Thyroid gland (tissue), 4 donors: ENCODE measurements around the gene PBX2. TPM values are rescaled to one million over a fixed set of nuclear protein-coding genes. Genes with fewer than 3 reads are reported as not detected.

Experiments used
- DNase-seq, 2 donors: peaks; one replicate each; pipeline ENCODE4 v3.0.0-alpha.2; 2019
- H3K27ac ChIP-seq, 3 donors: fragments of 200-600 bp; sonication (generic); 1 replicate in 2 of 3; 2 replicates in 1 of 3; pipeline ENCODE4 v1.5.1; 2016 to 2019; ENCODE audit warnings: mild to moderate bottlenecking in 1 of 3, moderate library complexity in 1 of 3
- H3K27me3 ChIP-seq: fragments of 200-600 bp; sonication (generic); one replicate; pipeline ENCODE4 v1.5.1; 2019
- H3K36me3 ChIP-seq, 2 donors: fragments of 200-600 bp; sonication (generic); one replicate each; pipeline ENCODE4 v1.5.1; 2016 to 2019
- H3K4me1 ChIP-seq, 2 donors: fragments of 200-600 bp; sonication (generic); one replicate each; pipeline ENCODE4 v1.5.1; 2017 to 2019
- H3K4me3 ChIP-seq, 3 donors: fragments of 200-600 bp; sonication (generic); replicated peaks in 1 of 3; 1 replicate in 2 of 3; 2 replicates in 1 of 3; pipeline ENCODE4 v1.5.1; 2016; ENCODE audit warnings: mild to moderate bottlenecking in 1 of 3
- H3K9me3 ChIP-seq: fragments of 200-600 bp; sonication (generic); one replicate; pipeline ENCODE4 v1.5.1; 2017
- POLR2A ChIP-seq, 2 donors: fragments of 450-650 bp; IDR thresholded peaks; one replicate each; pipeline ENCODE4 v1.6.1; 2017; ENCODE audit warnings: antibody characterized with exemption in 2 of 2, mild to moderate bottlenecking in 2 of 2, moderate library complexity in 1 of 2
- WGBS, 2 donors: methylation state at CpG; one replicate each; pipeline ENCODE4 v1.1.5; 2017; 5-methylcytosine and 5-hydroxymethylcytosine counted together
- intact Hi-C: fragments of 100-400 bp; cut with DNase I; formaldehyde crosslinking; loops from one replicate; pipeline ENCODE4 v1.15.1; 2023
- total RNA-seq, 4 donors: library from RNA; depleted of rRNA; stranded (reverse); fragments of >200 nt; gene quantifications; one replicate each; pipeline ENCODE4 v1.2.3, GENCODE V29; 2016
- TF ChIP-seq, protein P1 (sequence below), 6 experiments: fragments of 200-600 bp in 3 of 6; fragments of 450-650 bp in 3 of 6; sonication (generic) in 3 of 6; IDR thresholded peaks; one replicate each; pipeline ENCODE4 v1.5.1; 2016 to 2019; ENCODE audit warnings: antibody characterized with exemption in 6 of 6, mild to moderate bottlenecking in 2 of 6, inconsistent platforms in 1 of 6, moderate library complexity in 1 of 6

Gene PBX2
- total RNA-seq, 4 donors from 2014 or later: 66.0 to 93.4 (median 74.2) TPM

DNA sequence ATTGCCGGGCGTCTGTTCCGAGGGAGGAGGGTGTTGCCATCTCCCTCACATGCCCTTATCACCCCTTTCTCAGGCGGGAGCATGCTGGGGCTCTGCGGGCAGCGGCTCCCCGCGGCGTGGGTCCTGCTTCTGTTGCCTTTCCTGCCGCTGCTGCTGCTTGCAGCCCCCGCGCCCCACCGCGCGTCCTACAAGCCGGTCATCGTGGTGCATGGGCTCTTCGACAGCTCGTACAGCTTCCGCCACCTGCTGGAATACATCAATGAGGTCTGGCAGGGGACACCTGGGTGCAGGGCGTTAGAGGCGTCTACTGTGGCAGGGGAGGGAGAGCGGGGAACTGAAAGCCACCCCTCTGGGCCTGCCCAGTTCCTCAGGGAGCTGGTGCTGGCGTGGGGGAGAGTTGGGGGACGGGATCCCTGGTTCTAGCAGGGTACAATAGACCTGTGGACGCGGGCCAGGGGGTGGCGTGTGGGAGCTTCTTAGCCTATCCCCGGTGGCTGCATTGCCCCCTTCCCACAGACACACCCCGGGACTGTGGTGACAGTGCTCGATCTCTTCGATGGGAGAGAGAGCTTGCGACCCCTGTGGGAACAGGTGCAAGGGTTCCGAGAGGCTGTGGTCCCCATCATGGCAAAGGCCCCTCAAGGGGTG is 35.4 kb downstream of the PBX2 start:
- DNase-seq: peak; percentile 87
- TF ChIP-seq, protein P1, sequence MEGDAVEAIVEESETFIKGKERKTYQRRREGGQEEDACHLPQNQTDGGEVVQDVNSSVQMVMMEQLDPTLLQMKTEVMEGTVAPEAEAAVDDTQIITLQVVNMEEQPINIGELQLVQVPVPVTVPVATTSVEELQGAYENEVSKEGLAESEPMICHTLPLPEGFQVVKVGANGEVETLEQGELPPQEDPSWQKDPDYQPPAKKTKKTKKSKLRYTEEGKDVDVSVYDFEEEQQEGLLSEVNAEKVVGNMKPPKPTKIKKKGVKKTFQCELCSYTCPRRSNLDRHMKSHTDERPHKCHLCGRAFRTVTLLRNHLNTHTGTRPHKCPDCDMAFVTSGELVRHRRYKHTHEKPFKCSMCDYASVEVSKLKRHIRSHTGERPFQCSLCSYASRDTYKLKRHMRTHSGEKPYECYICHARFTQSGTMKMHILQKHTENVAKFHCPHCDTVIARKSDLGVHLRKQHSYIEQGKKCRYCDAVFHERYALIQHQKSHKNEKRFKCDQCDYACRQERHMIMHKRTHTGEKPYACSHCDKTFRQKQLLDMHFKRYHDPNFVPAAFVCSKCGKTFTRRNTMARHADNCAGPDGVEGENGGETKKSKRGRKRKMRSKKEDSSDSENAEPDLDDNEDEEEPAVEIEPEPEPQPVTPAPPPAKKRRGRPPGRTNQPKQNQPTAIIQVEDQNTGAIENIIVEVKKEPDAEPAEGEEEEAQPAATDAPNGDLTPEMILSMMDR (IDR thresholded peaks at IDR 0.05): peak; percentile 29 to 84 (median 74)
- TF ChIP-seq POLR2A (IDR thresholded peaks at IDR 0.05): no peak
- Histone ChIP-seq H3K36me3 (peaks cover 0 to 7% of the 10 kb centered on the region in 2 donors), H3K9me3 (no peaks in the 10 kb centered on the region), H3K27ac (peak overlapping the region; percentile 68 to 95 (median 95)), H3K27me3 (no peaks in the 10 kb centered on the region), H3K4me3 (peak overlapping the region; percentile 51 to 92 (median 57)), H3K4me1 (peaks cover 25 to 26% of the 10 kb centered on the region in 2 donors)
- intact Hi-C loops: loop anchor here (5.0 to 10.0 kb wide), 2 partner anchors 37 to 110 kb away; no protein-coding TSS in a partner anchor
- 5 to 9% methylated on average over 12 to 13 of the region's 34 CpGs for WGBS, 2 donors

DNA sequence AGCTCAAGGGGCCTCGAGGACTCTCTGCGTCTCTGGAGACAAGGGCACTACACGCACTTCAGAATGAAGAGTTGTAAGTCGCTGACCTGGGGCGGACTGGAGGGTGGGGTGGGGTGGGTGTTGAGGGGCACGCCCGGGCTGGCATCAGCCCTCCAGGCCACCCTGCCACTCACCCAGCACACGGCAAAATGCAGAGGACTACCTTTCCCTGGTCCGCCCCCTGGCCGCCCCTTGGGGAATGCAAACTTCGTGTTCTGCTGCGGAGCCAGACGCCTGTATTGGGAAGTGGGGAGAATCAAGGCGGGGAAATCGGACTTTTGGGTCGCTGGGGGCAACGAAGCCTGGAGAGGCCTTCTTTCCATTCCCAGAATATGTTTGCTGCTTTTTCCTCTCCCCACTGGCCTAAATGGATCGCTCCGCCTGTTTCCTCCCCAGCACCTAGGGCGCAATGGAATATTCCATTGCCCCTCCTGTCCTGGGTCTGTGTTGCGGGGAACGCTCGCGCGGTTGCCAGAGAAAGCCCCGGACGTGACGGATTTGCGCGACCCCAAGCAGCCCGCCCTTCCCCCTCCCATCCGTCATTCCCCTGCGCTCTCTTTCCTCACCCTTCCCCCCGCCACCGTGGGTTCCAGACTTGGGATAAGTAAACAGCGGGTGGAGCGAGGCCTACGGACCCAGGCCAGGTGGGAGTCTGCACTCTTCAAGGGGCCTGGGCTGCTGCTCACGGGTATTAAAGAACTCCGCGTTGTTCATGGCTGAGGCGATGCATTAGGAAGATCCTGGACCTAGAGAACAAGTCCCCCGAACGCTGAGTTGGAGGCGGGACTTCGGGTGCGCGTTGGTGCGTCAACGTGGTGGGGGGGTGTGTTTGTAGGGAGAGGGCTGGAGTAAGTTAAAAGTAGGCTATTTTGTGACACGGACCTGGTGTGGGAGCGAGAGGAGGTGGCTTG is 36.2 kb downstream of the PBX2 start, which contains the start of gene PPT2:
TSS of gene PPT2 (plus strand) at position 578 of the 950 bp plus-strand sequence. CDS start 454 bp downstream, outside the sequence.
- peak; percentile 86 to 93 for DNase-seq
- TF ChIP-seq, protein P1 (IDR thresholded peaks at IDR 0.05): peak in 4 of 6 experiments; percentile 6 to 32 (median 27)
- peak in 1 of 2 donors; percentile 60 for TF ChIP-seq POLR2A (IDR thresholded peaks at IDR 0.05)
- peaks cover 25 to 26% of the 10 kb centered on the region in 2 donors for H3K4me1 ChIP-seq
- H3K4me3 ChIP-seq: peak within 1 kb of the TSS; percentile 51 to 92 (median 57)
- WGBS, 2 donors: 0 to 1% methylated on average over 46 to 49 of the region's 52 CpGs
- no peaks in the 10 kb centered on the region for H3K27me3 ChIP-seq
- peaks cover 0 to 7% of the 10 kb centered on the region in 2 donors for H3K36me3 ChIP-seq
- intact Hi-C loops: loop anchor here (5.0 to 10.0 kb wide), 2 partner anchors 37 to 109 kb away; no protein-coding TSS in a partner anchor
- H3K9me3 ChIP-seq: no peaks in the 10 kb centered on the region
- peak within 1 kb of the TSS; percentile 68 to 95 (median 95) for H3K27ac ChIP-seq

DNA sequence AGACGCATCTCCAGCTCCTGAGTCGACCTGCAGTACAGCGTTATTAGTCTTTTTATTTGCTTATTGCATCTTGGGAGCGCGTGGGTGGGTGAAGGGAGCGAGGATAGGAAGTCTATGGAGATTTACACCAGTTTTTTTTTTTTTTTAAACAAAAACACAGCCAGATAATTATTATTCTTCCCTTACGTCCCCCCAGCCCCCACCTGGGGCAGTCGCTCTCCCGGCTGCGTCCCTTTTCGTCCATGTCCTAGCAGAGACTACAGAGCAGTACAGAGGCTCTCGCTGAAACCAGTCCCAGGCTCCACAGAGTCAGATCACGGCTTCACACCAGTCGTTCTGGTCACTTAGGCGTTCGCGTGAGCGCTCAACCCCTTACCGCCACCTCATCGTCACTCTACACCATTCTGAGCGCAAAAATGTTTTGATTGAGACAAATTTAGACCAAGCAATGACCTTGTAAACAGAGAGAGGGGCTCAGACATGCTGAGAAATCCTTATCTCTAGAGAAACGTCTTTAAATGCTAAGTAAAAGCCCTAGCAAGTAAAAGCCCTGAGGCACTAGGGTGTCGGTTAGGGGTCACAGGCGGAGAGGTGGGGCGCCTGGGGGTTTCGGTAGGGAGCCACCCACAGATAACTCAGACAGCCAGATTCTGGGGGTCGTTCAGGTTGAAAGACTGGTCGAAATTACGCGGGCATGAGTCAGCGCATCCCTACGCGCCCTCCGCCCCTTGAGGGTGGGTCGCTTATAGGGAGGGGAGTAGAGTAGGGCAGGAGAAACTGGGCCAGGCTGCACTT is 37.0 kb downstream of the PBX2 start:
- TF ChIP-seq POLR2A (IDR thresholded peaks at IDR 0.05): peak in 1 of 2 donors; percentile 40
- TF ChIP-seq, protein P1 (IDR thresholded peaks at IDR 0.05): no peak
- Histone ChIP-seq H3K27ac (peak overlapping the region; percentile 68 to 95 (median 95)), H3K4me3 (peak overlapping the region in 2 of 3 donors; percentile 51 to 92), H3K27me3 (no peaks in the 10 kb centered on the region), H3K9me3 (no peaks in the 10 kb centered on the region), H3K36me3 (peaks cover 0 to 7% of the 10 kb centered on the region in 2 donors), H3K4me1 (peaks cover 25 to 26% of the 10 kb centered on the region in 2 donors)
- WGBS, 2 donors: 13 to 33% methylated on average over 35 of the region's 35 CpGs
- peak; percentile 87 to 89 for DNase-seq
- intact Hi-C loops: loop anchor here (5.0 to 10.0 kb wide), 2 partner anchors 36 to 108 kb away; no protein-coding TSS in a partner anchor

DNA sequence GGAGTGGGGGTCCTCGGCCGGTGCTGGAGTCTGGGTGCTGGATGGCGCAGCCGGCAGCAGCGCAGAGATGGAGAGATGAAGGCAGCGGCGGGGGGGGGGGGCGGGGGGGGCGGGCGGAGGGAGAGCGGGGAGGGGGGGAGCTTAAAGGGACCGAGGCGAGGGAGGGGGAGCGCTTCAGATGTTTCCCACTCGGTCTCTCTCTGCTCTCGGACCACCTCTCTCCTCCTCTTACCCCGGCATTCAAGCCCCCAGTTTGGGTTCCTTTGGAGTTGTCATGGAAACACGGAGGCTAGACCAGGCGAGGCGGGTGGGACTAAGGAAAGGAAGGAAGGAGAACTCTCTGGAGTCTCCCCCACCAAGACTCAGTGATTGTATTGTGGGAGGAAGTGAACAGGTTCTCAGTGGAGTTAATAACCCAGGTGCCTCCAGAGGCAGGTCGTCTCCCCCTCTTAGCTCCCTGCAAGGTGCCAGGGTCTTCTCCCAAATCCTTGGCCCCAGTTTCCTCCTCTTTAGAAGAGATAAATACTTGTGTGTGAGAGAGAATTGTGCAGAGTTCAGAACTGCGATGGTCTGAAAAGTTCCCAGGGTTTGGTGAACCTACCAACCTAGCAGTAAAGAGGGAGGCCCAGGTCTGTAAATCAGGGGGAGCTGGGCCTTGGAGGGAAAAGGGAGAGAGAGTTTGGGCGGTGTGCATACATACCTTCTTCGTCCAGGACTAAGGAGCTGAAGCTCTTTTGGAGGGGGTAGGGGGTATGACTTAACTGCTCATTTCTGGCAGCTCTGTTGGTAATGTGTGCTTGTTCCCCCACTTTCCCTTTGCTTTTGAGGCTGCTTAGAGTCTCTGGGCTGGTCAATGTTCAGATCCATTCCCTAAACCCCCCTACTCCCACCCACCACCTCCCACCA is 37.9 kb downstream of the PBX2 start, which contains the start of gene PRRT1:
TSS of gene PRRT1 (minus strand) at position 77 of the 906 bp plus-strand sequence. CDS start 112 bp downstream, outside the sequence.
- peaks cover 25 to 26% of the 10 kb centered on the region in 2 donors for H3K4me1 ChIP-seq
- H3K27me3 ChIP-seq: no peaks in the 10 kb centered on the region
- H3K27ac ChIP-seq: peak within 1 kb of the TSS; percentile 68 to 95 (median 95)
- no peak for DNase-seq
- H3K4me3 ChIP-seq: peak within 1 kb of the TSS in 1 of 3 donors; percentile 51
- intact Hi-C loops: loop anchor here (5.0 to 10.0 kb wide), 2 partner anchors 35 to 107 kb away; no protein-coding TSS in a partner anchor
- H3K36me3 ChIP-seq: no peaks in the 10 kb centered on the region
- WGBS, 2 donors: 25 to 35% methylated on average over 11 to 14 of the region's 24 CpGs
- TF ChIP-seq POLR2A (IDR thresholded peaks at IDR 0.05): no peak
- TF ChIP-seq, protein P1 (IDR thresholded peaks at IDR 0.05): no peak
- no peaks in the 10 kb centered on the region for H3K9me3 ChIP-seq
